Endothelial cell (in vitro differentiated cells): ENCODE measurements around the gene MICU1. TPM values are rescaled to one million over a fixed set of nuclear protein-coding genes. Genes with fewer than 3 reads are reported as not detected.
"Not testable (repeated sequence)": the region's sequence is repeated elsewhere in the genome, so short reads cannot be mapped to it uniquely, and the experiment has no call there.

Experiments
- DNase-seq: peaks from one replicate; pipeline ENCODE4 v3.0.0; 2021; ENCODE audit warnings: low spot score
- H3K27ac Mint-ChIP-seq: one replicate; pipeline ENCODE4 v1.8.0; 2021; ENCODE audit warnings: mixed read lengths, inconsistent platforms; ENCODE audit not compliant: unreplicated experiment
- H3K27me3 Mint-ChIP-seq: one replicate; pipeline ENCODE4 v1.8.0; 2021; ENCODE audit warnings: mild to moderate bottlenecking, moderate library complexity, mixed read lengths, inconsistent platforms; ENCODE audit not compliant: unreplicated experiment
- H3K36me3 Mint-ChIP-seq: one replicate; pipeline ENCODE4 v1.8.0; 2021; ENCODE audit warnings: mild to moderate bottlenecking, low read depth, mixed read lengths, inconsistent platforms; ENCODE audit not compliant: unreplicated experiment
- H3K4me1 Mint-ChIP-seq: one replicate; pipeline ENCODE4 v1.8.0; 2021; ENCODE audit warnings: mild to moderate bottlenecking, mixed read lengths, inconsistent platforms; ENCODE audit not compliant: unreplicated experiment
- H3K4me3 Mint-ChIP-seq: one replicate; pipeline ENCODE4 v1.8.0; 2021; ENCODE audit warnings: mild to moderate bottlenecking, mixed read lengths, inconsistent platforms; ENCODE audit not compliant: unreplicated experiment
- H3K9me3 Mint-ChIP-seq: one replicate; pipeline ENCODE4 v1.8.0; 2021; ENCODE audit warnings: mixed read lengths, inconsistent platforms; ENCODE audit not compliant: unreplicated experiment
- CTCF ChIP-seq: fragments of 200-600 bp; sonication (generic); IDR thresholded peaks from one replicate; pipeline ENCODE4 v1.5.0; 2021; ENCODE audit warnings: antibody characterized with exemption; ENCODE audit not compliant: unreplicated experiment
- total RNA-seq: library from RNA; stranded (reverse); fragmentation: NEBNext Ultra II Directional; extraction: Animal tissue kit (Norgen Biotek cat#: 25700); gene quantifications from one replicate; pipeline ENCODE4 v1.2.1, GENCODE V29; 2021; ENCODE audit not compliant: unreplicated experiment

Gene MICU1
- total RNA-seq, 1 donor from 2014 or later, result 39.9 TPM

GRCh38 chr10:72654720-72655119 lies 28.8 kb upstream of the MICU1 start:
- H3K36me3 Mint-ChIP-seq, result no peaks in the 10 kb centered on the region
- no peak for DNase-seq
- no peaks in the 10 kb centered on the region for H3K4me1 Mint-ChIP-seq
- TF ChIP-seq CTCF, result no peak
- no peak overlapping the region for H3K27ac Mint-ChIP-seq
- no peak overlapping the region for H3K4me3 Mint-ChIP-seq
- H3K9me3 Mint-ChIP-seq, result no peaks in the 10 kb centered on the region
- H3K27me3 Mint-ChIP-seq, result peaks cover 3% of the 10 kb centered on the region

- Mint-ChIP-seq H3K27ac (no peak overlapping the region), H3K4me3 (no peak overlapping the region), H3K4me1 (no peaks in the 10 kb centered on the region), H3K27me3 (peaks cover 3% of the 10 kb centered on the region), H3K36me3 (no peaks in the 10 kb centered on the region), H3K9me3 (no peaks in the 10 kb centered on the region)
- DNase-seq, result no peak
- no peak for TF ChIP-seq CTCF
Measured at GRCh38 chr10:72653383-72654096, 27.7 kb upstream of the MICU1 start.

GRCh38 chr10:72649291-72649690 lies 23.4 kb upstream of the MICU1 start:
- Mint-ChIP-seq H3K27ac (no peak overlapping the region), H3K4me1 (no peaks in the 10 kb centered on the region), H3K27me3 (peaks cover 3% of the 10 kb centered on the region), H3K36me3 (no peaks in the 10 kb centered on the region), H3K9me3 (no peaks in the 10 kb centered on the region), H3K4me3 (no peak overlapping the region)
- no peak for TF ChIP-seq CTCF
- DNase-seq, result no peak

GRCh38 chr10:72648301-72648700 lies 22.4 kb upstream of the MICU1 start:
- Mint-ChIP-seq H3K36me3 (no peaks in the 10 kb centered on the region), H3K27me3 (peaks cover 3% of the 10 kb centered on the region), H3K4me3 (no peak overlapping the region), H3K27ac (no peak overlapping the region), H3K4me1 (no peaks in the 10 kb centered on the region), H3K9me3 (no peaks in the 10 kb centered on the region)
- no peak for DNase-seq
- no peak for TF ChIP-seq CTCF

- not testable (repeated sequence) for H3K27ac Mint-ChIP-seq, H3K4me3 Mint-ChIP-seq, H3K36me3 Mint-ChIP-seq, H3K4me1 Mint-ChIP-seq, DNase-seq, H3K27me3 Mint-ChIP-seq, H3K9me3 Mint-ChIP-seq
Measured at GRCh38 chr10:72646971-72647370, 21.1 kb upstream of the MICU1 start.
